Fibroblast of lung (primary cell): ENCODE measurements around the gene PDZD2. TPM values are rescaled to one million over a fixed set of nuclear protein-coding genes. Genes with fewer than 3 reads are reported as not detected.

ENCODE experiments used
- DNase-seq, 2 donors: peaks; one replicate each; pipeline versions ENCODE4 v3.0.0 to v3.0.0-alpha.2; 2010; ENCODE audit warnings: low read depth in 2 of 2
- H2AFZ ChIP-seq: 2 replicates; pipeline ENCODE4 v1.5.1; 2012; ENCODE audit warnings: low read length, control low read depth, inconsistent platforms
- H3K27ac ChIP-seq: 2 replicates; pipeline ENCODE4 v1.5.1; 2011; ENCODE audit warnings: low read length, control low read depth; ENCODE audit not compliant: insufficient read depth
- H3K27me3 ChIP-seq: 2 replicates; pipeline ENCODE4 v1.5.1; 2011; ENCODE audit warnings: mild to moderate bottlenecking, low read length; ENCODE audit not compliant: control insufficient read depth, insufficient read depth
- H3K36me3 ChIP-seq: 2 replicates; pipeline ENCODE4 v1.5.1; 2011; ENCODE audit warnings: low read length; ENCODE audit not compliant: control insufficient read depth, insufficient read depth
- H3K4me1 ChIP-seq: 2 replicates; pipeline ENCODE4 v1.5.1; 2011; ENCODE audit warnings: low read length; ENCODE audit not compliant: control insufficient read depth, insufficient read depth; ENCODE audit errors: extremely low read depth
- H3K4me2 ChIP-seq: 2 replicates; pipeline ENCODE4 v1.5.1; 2011; ENCODE audit warnings: low read length, control low read depth; ENCODE audit not compliant: insufficient read depth; ENCODE audit errors: extremely low read depth
- H3K4me3 ChIP-seq, 4 experiments: fragments of 200-600 bp in 1 of 4; sonication (generic) in 1 of 4; replicated peaks in 1 of 4; 2 replicates each; pipeline ENCODE4 v1.5.1; 2011 to 2016; ENCODE audit warnings: low read length in 4 of 4, low read depth in 3 of 4, mild to moderate bottlenecking in 3 of 4, control low read depth in 2 of 4, inconsistent platforms in 1 of 4, mixed read lengths in 1 of 4; ENCODE audit not compliant: insufficient read depth in 1 of 4; ENCODE audit errors: control extremely low read depth in 1 of 4
- H3K79me2 ChIP-seq: 2 replicates; pipeline ENCODE4 v1.5.1; 2012; ENCODE audit warnings: mild to moderate bottlenecking, low read length, inconsistent platforms; ENCODE audit not compliant: control insufficient read depth, insufficient read depth
- H3K9ac ChIP-seq: 2 replicates; pipeline ENCODE4 v1.5.1; 2011; ENCODE audit warnings: mild to moderate bottlenecking, low read length, control low read depth; ENCODE audit not compliant: insufficient read depth
- H3K9me3 ChIP-seq: 2 replicates; pipeline ENCODE4 v1.5.1; 2012; ENCODE audit warnings: low read depth, low read length; ENCODE audit not compliant: control insufficient read depth, insufficient read depth
- H4K20me1 ChIP-seq: 2 replicates; pipeline ENCODE4 v1.5.1; 2011; ENCODE audit warnings: low read length; ENCODE audit not compliant: control insufficient read depth, insufficient read depth; ENCODE audit errors: extremely low read depth
- EZH2 ChIP-seq: IDR thresholded peaks from 2 replicates; pipeline ENCODE4 v1.5.1; 2012; ENCODE audit warnings: low read length, control low read depth, mild to moderate bottlenecking; ENCODE audit errors: missing control alignments
- polyA plus RNA-seq, 2 donors: library from polyadenylated mRNA; depleted of rRNA in 1 of 2; stranded (reverse) in 1 of 2; unstranded in 1 of 2; fragments of >200 nt; gene quantifications; 2 replicates each; pipeline ENCODE4 v1.2.1, GENCODE V29; 2011 to 2012; ENCODE audit warnings: missing spikeins in 1 of 2
- total RNA-seq: library from RNA; depleted of rRNA; stranded (reverse); fragments of >200 nt; gene quantifications from 2 replicates; pipeline ENCODE4 v1.2.1, GENCODE V29; 2014
- TF ChIP-seq, protein P1 (sequence below), 2 donors: IDR thresholded peaks in 1 of 2; conservative IDR thresholded peaks in 1 of 2; 1 replicate in 1 of 2; 2 replicates in 1 of 2; pipeline ENCODE4 v1.5.1; 2011 to 2012; ENCODE audit warnings: low read length in 2 of 2, control low read depth in 1 of 2, inconsistent platforms in 1 of 2, low read depth in 1 of 2, mild to moderate bottlenecking in 1 of 2

Gene PDZD2
- total and polyA plus RNA-seq, 2 donors (not counting 1 experiment from before 2014, with no cell fraction given) = 0.33 to 0.40 TPM

DNA sequence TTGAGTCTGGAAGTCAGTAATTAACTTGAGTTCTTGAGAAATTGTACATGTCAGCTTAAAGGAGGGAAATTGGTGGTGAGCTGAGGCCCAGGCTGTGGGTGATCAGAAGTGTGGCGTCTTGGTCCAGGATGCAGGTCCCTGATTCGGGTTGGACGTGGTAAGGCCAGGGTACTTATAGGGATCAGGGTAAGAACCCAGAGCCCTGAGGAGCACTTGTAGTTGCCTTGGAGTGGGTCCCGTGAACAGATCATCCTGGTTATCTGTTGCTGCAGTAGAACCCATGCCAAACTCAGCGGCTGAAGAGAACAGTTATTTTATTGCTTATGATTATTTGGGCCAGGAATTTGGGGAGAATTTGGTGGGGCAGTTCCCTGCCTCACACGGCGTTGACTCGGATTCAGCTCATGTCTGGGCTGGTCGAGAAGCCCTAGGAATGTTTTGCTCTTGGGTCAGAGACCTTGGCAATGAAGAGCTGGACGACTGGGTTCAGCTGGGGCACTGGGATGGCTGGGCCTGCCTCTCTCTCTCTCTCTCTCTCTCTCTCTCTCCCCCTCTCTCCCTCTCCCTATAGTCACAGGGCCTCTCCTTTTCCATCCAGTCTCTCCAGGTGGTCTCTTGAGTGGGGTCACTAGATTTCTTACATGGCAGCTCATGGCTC lies 73.1 kb downstream of the PDZD2 start:
- no peak for TF ChIP-seq EZH2
- H4K20me1 ChIP-seq = no peaks in the 10 kb centered on the region
- H2AFZ ChIP-seq = no peak overlapping the region
- no peak overlapping the region for H3K27ac ChIP-seq
- no peaks in the 10 kb centered on the region for H3K4me1 ChIP-seq
- no peak overlapping the region for H3K4me3 ChIP-seq
- H3K4me2 ChIP-seq = no peak overlapping the region
- no peaks in the 10 kb centered on the region for H3K27me3 ChIP-seq
- H3K79me2 ChIP-seq = no peaks in the 10 kb centered on the region
- no peak overlapping the region for H3K9ac ChIP-seq
- H3K36me3 ChIP-seq = no peaks in the 10 kb centered on the region
- no peak for DNase-seq
- H3K9me3 ChIP-seq = no peaks in the 10 kb centered on the region

DNA sequence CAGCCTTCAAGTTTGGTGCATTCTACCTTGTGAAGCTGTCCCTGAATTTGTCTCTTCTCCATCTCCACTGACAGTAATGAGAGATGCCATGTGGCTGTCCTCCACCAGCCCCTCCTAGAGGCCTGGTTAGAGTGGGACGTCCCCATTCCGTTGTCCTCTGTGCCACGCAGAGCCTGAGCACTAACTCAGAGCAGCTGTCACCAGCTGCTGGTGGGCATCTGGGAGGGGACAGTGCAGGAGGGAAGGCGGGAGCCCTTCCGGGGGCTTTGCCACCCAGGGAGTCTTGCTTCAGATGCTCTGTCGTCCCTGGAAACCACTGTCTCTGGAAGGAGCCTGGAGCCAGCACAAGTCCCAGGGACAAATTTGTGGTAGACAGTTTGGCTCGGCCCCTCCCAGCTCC lies 78.6 kb downstream of the PDZD2 start:
- Histone ChIP-seq H3K79me2 (no peaks in the 10 kb centered on the region), H3K9ac (no peak overlapping the region), H2AFZ (no peak overlapping the region), H3K4me3 (no peak overlapping the region), H3K4me2 (no peak overlapping the region), H3K27me3 (no peaks in the 10 kb centered on the region), H3K9me3 (no peaks in the 10 kb centered on the region), H3K36me3 (no peaks in the 10 kb centered on the region), H4K20me1 (no peaks in the 10 kb centered on the region), H3K27ac (no peak overlapping the region), H3K4me1 (no peaks in the 10 kb centered on the region)
- DNase-seq = no peak
- TF ChIP-seq EZH2 = no peak
- TF ChIP-seq, protein P1, sequence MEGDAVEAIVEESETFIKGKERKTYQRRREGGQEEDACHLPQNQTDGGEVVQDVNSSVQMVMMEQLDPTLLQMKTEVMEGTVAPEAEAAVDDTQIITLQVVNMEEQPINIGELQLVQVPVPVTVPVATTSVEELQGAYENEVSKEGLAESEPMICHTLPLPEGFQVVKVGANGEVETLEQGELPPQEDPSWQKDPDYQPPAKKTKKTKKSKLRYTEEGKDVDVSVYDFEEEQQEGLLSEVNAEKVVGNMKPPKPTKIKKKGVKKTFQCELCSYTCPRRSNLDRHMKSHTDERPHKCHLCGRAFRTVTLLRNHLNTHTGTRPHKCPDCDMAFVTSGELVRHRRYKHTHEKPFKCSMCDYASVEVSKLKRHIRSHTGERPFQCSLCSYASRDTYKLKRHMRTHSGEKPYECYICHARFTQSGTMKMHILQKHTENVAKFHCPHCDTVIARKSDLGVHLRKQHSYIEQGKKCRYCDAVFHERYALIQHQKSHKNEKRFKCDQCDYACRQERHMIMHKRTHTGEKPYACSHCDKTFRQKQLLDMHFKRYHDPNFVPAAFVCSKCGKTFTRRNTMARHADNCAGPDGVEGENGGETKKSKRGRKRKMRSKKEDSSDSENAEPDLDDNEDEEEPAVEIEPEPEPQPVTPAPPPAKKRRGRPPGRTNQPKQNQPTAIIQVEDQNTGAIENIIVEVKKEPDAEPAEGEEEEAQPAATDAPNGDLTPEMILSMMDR (conservative IDR thresholded peaks at IDR 0.05 in 1 of 2, IDR thresholded peaks at IDR 0.05 in 1 of 2; ENCODE audit: low read depth in 1 of 2, low read length in 2 of 2) = no peak

DNA sequence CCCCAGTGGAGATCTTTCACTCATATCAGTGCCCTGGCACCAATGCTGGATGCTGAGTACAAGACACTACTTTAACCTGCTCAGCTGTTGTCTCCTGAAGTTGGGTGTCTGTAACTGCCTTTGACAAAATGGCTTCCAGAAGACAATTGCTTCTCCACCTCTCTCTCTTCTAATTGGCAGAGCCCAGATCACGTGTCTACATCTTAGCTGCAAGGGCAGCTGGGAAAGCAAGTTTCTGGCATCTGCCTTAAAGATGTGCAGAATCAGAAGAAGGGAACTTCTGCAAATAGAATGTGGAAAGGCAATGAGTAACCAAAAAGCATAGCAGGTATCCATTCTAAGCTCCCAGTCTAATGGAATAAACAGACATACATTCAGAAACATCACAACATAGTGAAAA lies 81.1 kb downstream of the PDZD2 start:
- Histone ChIP-seq H3K9me3 (no peaks in the 10 kb centered on the region), H3K79me2 (no peaks in the 10 kb centered on the region), H3K4me1 (no peaks in the 10 kb centered on the region), H3K4me2 (no peak overlapping the region), H3K27ac (no peak overlapping the region), H3K27me3 (no peaks in the 10 kb centered on the region), H3K36me3 (no peaks in the 10 kb centered on the region), H2AFZ (peak overlapping the region; percentile 35), H3K4me3 (no peak overlapping the region), H3K9ac (no peak overlapping the region), H4K20me1 (no peaks in the 10 kb centered on the region)
- no peak for TF ChIP-seq EZH2
- TF ChIP-seq, protein P1 (conservative IDR thresholded peaks at IDR 0.05 in 1 of 2, IDR thresholded peaks at IDR 0.05 in 1 of 2; ENCODE audit: low read depth in 1 of 2, low read length in 2 of 2) = no peak
- no peak for DNase-seq
